CD4-positive, alpha-beta T cell treated with Interleukin-17A for 4 hours (primary cell): ENCODE data around the gene RPL22L1.
"Not testable (repeated sequence)": the region's sequence is repeated elsewhere in the genome, so short reads cannot be mapped to it uniquely, and the experiment has no call there.

Experiments
- DNase-seq: peaks from one replicate; pipeline ENCODE4 v3.0.0-alpha.2; 2020; ENCODE audit warnings: mixed read lengths

RPL22L1 gene

GRCh38 chr3:170877311-170877710, 7.3 kb upstream of the RPL22L1 start:
- not testable (repeated sequence) for DNase-seq

GRCh38 chr3:170876537-170876936, 6.5 kb upstream of the RPL22L1 start:
- DNase-seq, result no peak

GRCh38 chr3:170869239-170869590, 780 bp downstream of the RPL22L1 start:
- DNase-seq, result no peak

DNA sequence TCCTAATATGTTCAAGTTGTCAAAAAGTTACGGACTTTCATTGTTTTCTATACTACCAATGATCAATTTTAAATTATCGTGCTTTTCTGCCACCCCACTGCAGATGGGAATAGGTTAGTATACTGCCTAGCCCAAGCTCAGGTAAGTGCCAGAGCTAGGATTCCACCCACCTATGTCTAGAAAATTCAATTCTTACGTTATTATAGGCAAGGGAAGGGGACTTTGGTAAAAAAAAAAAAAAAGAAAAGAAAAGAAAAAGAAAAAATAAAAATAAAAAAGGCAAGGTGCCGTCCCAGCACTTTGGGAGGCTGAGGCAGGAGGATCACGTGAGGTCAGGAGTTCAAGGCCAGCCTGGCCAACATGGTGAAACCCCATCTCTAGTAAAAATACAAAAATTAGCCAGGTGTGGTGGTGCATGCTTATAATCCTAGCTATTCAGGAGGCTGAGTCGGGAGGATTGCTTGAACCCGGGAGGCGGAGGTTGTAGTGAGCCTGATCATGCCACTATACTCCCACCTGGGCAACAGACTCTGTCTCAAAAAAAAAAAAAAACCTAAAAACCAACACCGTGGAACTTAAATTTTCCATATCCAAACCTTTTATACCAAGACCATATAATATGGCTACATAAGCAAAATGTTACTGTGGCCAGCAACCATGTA, 1.3 kb downstream of the RPL22L1 start:
- DNase-seq, result no peak

DNA sequence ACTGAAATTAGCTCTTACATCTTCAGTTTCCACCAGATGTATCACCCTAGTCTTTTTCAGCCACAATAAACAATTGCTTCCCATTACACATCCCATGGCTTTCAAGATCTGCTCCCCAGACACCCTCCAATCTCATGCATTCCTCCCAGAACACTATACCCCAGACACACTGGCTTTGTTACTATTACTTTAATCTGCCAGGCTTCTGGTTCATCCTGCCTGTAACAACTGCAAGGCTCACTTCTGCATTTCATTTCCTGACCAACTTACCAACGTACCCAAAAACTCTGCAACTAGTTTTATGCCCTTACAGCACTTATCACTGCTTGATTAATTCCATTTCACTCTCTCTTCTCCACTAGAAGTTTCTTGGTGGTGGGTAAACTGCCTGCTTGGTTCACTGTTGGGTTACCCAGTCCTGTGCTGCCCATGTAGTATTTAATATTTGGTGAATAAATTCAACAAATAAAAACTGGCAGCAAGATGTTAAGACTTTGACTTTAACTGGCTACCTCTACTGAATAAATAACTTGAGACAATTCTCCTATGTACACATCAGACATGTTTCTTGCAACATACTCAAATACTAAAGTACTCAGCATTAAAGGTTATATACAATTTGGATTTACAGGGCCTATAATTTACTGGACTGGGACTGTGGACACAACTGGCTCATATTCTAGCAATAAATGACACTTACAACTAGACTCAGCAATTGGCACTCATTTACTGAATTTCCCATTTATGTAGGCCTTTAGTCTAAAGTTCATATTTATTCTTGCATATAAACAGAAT, 2.7 kb downstream of the RPL22L1 start:
- DNase-seq, result no peak

- no peak for DNase-seq
These were observed 3.5 kb downstream of the RPL22L1 start for GRCh38 chr3:170866499-170866898.

- DNase-seq, result no peak
These were observed 4.5 kb downstream of the RPL22L1 start for GRCh38 chr3:170865209-170866094.

DNA sequence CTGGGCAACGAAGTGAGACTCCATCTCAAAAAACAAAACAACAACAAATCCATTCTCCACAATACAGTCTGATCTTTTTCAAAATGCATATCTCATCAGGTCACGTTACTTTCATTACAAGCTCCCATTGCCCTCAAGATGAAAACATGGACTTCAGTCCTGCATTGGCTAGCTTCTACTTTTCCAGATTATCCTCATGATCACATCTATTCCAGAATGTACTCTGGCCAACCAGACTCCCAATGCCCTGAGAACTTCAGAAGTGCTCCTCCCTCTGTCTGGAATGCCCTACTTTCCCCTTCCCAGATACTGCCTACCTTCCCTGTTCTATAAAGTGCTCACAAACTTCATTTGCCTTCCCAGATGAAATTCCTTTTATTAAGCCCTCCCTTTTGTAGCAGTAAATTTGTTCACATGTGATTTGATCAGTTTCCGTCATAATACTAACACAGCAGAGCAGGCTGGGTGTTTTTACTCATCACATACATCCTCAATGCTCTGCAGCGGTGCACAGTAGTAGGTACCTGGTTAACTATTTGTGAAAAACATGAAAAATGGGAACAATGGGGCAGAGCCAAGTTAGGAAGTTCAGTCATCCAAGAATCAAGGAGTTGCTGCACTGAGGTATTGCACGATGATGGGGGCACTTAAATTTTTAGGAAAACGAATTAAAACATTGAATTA, 5.3 kb downstream of the RPL22L1 start:
- no peak for DNase-seq

GRCh38 chr3:170863816-170864215, 6.2 kb downstream of the RPL22L1 start:
- no peak for DNase-seq

- no peak for DNase-seq
These were observed 7.2 kb downstream of the RPL22L1 start for GRCh38 chr3:170862618-170863374.

GRCh38 chr3:170858599-170858998, 11.4 kb downstream of the RPL22L1 start:
- no peak for DNase-seq

DNA sequence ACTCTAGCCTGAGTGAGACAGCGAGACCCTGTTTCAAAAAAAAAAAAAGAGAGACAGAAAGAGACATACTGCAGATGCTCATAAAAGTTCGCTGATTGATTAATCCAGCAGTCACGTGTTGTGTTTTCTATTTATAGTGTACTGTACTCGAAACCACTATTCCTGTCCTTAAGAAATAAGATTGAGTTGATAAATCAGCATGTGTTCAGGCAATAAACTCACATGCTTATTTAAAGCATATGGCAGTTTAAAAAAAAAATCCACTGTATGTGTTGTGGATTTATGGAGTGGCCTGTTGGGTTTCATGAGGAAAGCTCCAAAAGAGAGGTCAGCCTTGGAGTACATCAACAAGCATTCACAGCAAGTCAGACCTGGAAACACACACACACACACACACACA, 17.7 kb downstream of the RPL22L1 start:
- DNase-seq, result no peak

DNA sequence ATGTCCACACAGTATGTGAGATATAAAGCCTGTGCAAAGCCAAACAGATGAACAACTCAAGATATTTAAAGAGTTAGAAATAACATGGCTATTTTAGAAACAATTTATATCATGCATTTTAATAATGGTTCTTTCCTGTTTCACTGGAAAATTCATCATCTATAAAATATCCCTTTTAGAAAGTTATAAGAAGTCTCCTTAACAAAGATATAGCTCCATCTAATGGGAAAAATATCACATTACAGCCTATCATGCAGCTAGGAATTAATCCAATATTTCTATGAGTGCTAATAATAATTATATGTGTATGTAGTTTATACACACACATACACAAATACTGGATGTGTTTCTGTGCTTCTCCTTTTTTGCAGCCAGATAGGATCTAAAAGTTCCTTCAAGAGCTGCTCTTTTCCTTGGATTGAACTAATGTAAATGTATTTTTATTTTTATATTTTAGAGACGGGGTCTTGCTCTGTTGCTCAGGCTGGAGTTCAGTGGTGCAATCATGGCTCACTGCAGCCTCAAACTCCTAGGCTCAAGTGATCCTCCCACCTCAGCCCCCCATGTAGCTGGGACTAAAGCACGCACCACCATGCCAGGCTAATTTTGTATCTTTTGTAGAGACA, 21.6 kb downstream of the RPL22L1 start:
- DNase-seq, result no peak

DNA sequence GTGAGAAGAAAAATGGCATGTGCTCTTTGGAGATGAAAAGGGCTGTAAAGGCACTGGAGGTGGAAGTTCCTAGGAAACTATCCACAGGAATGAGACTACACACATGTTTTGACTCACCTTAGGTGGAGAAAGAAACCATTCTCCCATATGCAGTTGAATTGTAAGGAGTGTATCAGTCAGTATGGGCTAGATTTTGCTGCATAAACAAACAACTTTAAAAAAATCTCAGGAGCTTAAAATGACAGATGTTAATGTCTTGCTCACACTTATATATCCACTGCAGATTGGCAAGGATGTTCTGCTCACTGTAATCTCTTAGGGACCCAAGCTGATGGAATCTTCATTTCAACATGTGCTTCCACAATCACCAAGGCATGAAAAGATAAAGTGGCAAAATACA, 25.6 kb downstream of the RPL22L1 start:
- no peak for DNase-seq

DNA sequence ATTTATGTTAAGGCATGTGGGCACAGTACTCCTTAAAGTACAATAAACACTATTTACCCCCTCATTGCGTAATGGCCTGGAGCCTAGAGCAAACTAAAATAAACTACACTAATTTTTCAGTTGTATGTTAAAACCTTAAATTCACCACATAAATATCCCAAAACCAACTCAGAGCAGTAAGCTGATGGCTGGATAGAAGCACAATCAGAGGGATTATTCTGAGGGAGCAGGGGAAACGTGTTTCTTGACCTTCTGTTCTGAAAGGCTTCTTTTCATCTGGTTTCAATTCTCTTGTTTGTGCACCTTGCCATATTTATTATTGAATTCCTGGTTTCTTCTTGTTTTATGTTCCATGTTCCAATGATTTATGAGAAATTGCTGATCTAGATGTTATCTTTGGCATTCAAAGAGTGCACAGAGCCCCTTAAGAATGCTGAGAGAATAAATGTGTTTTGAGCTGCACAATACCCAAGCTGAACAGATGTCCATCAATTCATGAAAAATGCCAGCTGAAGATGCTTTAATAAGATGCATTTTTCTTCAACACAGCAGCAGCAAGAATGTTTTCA, 29.6 kb downstream of the RPL22L1 start:
- DNase-seq, result no peak

GRCh38 chr3:170839518-170840100, 30.4 kb downstream of the RPL22L1 start:
- no peak for DNase-seq

DNA sequence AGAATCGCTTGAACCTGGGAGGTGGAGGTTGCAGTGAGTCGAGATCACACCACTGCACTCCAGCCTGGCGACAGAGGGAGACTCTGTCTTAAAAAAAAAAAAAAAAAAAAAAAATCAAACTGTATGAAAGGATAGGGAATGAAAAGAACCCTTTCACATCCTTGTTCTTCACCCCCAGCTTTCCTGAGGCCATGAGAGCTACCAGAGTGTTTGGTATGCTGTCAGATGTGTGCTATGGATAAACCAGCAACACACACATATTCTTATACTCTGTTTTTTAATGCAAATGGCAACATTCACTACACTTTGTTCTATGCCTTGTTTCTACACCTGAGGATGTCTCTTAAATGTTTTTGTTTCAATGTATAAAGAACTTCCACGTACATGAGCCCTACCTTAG, 33.5 kb downstream of the RPL22L1 start:
- no peak for DNase-seq

- no peak for DNase-seq
These were observed 34.7 kb downstream of the RPL22L1 start for GRCh38 chr3:170835336-170835735.

- no peak for DNase-seq
These were observed 39.4 kb downstream of the RPL22L1 start for GRCh38 chr3:170830580-170830979.

GRCh38 chr3:170829546-170830272, 40.3 kb downstream of the RPL22L1 start:
- DNase-seq, result no peak
